Activated CD8-positive, alpha-beta memory T cell treated with anti-CD3 and anti-CD28 coated beads, Interleukin-2, amount 50 U/mL, for 48 hours (primary cell): ENCODE results near the gene UQCR10.

Experiments used
- DNase-seq: peaks from one replicate; pipeline ENCODE4 v3.0.0-alpha.2; 2020

Gene UQCR10

DNA sequence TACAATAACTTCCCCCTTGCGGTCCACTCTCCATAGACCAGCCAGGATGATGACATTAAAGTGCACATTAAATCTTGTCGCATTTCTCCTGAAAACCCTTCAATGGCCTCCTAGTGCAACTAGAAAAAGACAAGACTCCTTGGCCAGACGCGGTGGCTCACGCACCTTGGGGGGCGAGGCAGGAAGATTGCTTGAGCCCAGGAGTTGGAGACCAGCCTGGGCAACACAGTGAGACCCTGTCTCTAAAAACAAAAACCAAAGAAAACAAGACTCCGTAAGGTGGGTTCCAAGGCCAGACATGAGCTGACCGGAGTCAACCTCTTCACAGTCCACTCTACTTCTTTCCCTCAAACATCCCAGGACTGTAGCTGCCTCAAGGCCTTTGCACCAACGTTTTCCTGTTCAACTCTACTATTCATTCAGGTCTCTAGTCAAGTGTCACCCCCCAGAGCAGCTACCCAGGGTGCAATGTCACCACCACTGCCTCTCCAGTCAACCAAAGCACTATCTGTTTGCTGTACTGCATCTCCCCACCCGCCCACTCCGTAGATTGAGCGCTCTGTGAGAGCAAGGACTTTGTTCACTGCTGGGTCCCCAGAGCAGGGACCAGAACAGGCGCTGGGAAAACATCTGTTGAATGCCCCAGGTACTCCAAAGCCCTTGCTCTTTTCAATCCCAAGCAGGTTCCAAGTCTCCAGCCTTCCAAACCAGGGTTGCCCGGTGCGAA lies 1.1 kb upstream of the UQCR10 start:
- DNase-seq = peak; percentile 64

GRCh38 chr22:29766632-29767170 lies 468 bp upstream of the UQCR10 start, which contains the start of gene ZMAT5:
TSS of gene ZMAT5 (minus strand) at chr22:29767007. CDS start at chr22:29748544, 18,463 bp downstream.
- DNase-seq = peak; percentile 91

GRCh38 chr22:29768052-29768693 lies 1.0 kb downstream of the UQCR10 start:
- no peak for DNase-seq

- DNase-seq = no peak
These were observed 2.7 kb downstream of the UQCR10 start for GRCh38 chr22:29769723-29770321.

DNA sequence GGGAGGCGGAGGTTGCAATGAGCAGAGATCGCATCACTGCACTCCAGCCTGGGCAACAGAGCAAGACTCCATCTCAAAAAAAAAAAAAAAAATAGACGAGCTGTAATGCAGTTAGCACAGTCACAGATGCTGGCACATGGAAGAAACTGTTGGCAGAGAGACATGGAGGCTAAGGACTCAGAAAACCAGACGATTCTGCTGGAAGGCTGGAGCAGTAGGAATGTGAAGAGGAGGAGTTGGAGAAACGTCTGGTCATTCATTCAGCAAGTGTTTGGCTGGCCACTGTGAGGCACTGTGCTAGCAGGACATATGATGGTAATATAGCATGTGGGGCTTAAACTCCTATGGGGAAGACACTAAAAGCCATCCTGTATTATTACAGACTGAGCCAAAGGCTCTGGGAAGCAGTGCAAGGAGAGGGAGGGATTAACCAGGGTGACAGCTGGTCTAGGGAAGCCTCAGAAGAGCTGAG lies 5.0 kb downstream of the UQCR10 start:
- no peak for DNase-seq

DNA sequence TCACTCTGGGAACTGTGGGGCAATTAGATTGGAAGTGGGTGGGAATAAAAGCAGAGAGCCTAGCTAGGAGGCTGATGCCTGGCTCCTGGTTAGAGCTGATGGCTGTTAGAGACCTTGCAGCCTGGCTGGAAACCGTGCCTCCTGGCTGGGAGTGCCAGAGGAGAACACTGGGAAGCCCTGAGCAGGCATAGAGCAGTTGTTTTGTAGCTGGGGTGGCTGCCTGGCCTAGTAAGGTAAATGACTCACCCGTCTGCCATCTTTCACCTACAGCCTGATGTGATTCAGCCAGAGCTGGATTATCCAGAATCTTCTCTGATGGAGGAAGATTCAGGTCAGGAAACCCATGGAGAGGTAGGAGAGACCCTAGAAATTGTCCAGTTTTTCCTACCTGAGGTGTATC lies 6.1 kb downstream of the UQCR10 start:
- DNase-seq = no peak

DNA sequence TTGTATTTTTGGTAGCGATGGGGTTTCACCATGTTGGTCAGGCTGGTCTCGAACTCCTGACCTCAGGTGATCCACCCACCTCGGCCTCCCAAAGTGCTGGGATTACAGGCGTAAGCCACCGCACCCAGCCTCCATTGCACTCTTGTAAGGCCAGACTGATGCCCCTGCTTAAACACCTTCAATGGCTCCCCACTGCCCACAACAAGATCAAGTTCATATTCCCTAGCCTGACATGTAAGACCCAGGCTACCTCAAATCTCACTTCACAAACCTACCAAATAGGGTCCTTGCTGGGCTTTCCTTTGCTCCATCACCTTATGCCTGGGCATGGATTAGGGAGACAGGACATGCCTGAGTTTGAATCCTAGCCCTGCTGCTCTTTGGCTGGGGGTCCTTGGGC lies 13.1 kb downstream of the UQCR10 start:
- no peak for DNase-seq

- no peak for DNase-seq
These were observed 13.8 kb downstream of the UQCR10 start for GRCh38 chr22:29780748-29781676.

GRCh38 chr22:29782061-29782845 lies 15.1 kb downstream of the UQCR10 start:
- no peak for DNase-seq

DNA sequence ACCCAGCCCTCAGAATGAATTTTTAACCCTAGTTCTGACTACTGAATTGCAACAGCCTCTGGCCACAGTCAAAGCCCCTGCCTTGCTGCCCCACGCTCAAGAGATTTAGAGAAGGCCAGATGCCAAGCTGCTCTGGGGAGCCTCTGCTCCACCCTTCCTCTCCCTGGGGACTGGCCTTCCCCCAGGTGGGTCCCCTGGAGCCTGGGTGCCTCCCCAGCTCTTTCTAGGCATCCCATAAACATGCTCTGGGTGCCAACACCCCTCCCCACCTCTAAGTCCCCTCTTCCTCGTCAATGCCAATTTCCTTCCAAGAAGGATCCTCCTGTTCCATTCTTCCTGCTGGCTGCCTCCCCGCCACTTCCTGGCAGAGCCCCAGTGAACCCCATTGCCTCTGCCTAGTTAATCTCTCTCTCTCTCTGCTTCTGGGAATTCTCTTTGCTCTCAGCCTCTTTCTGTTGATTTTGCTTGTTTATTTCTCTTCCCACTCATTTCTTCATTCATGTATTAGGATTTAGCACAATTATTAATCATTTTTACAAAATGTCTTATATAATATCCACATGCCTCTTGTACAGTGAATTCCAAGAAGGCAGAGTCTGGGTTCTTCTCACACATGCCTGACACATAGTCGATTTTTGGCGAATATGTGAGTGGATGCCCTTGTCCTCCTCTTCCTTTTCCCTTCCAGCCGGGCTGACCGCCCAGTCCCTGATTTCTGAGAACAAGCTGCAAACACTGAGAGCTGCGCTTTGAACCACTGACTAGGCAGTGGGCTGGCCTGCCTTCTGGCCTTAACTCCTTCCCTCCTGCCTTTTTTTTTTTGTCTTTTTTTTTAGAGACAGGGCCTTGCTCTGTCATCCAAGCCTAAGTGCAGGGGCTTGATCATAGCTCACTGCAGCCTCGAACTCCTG lies 17.5 kb downstream of the UQCR10 start:
- DNase-seq = no peak

- DNase-seq = no peak
These were observed 18.9 kb downstream of the UQCR10 start for GRCh38 chr22:29786031-29786430.

GRCh38 chr22:29787371-29787980 lies 20.3 kb downstream of the UQCR10 start:
- no peak for DNase-seq

GRCh38 chr22:29788339-29789279 lies 21.4 kb downstream of the UQCR10 start:
- DNase-seq = no peak

GRCh38 chr22:29790061-29790460 lies 22.9 kb downstream of the UQCR10 start:
- DNase-seq = no peak

DNA sequence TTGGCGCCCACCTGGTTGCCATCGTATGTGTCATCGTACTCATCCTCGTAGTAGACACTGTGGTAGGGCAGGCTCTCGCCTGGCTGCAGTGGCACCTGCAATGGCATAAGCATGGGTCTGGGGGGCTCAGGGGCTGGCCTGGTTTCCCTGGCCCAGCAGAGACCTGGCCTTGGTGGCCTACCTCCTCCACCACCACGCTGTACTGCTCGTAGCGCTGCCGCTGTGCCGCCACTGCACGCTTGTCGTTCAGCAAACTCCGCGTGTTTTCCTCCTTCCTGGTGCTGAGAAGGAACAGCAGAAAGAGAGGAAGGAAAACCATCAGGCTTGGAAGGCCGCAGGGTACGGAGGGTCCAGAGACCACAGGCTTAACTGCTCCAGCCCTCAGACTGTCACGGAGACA lies 26.2 kb downstream of the UQCR10 start:
- DNase-seq = no peak

DNA sequence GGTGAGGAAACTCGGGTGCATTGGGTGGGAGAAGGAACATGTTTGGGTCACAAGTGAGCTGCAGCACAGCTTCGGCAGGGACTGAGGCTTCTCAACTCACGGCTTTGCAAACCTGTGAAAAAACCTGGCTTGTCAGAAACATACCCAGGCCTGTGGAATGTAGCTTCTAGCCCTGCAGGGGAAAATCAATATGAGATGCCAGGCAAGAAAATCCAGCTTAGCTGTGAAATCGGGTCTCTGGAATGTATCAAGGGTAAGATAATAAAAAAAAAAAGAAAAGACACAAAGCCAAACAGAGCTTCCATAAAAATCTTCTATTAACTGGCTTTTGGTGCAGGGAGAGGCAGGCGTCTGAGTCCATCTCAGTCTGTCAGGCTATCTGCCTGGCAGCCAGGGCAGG lies 28.5 kb downstream of the UQCR10 start:
- DNase-seq = no peak

- DNase-seq = no peak
These were observed 30.2 kb downstream of the UQCR10 start for GRCh38 chr22:29797351-29797750.

DNA sequence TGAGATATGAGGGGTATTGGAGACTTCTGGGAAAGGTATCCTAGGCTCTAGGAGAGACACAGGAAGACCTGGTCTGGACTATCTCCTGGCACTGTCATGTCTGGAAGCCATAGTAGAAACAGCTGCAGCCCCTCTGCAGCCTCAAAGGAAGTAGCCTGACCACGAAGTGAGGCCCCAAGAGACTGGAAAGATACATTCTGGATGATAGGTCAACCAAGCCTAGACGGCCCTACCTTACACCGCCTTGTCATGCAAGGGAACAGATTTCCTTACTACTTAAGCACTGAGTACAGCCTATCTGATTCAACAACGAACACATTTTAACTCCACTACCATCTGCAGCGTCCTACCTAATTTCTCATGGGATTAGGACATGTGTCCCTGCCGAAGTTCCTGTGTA lies 31.1 kb downstream of the UQCR10 start:
- no peak for DNase-seq

DNA sequence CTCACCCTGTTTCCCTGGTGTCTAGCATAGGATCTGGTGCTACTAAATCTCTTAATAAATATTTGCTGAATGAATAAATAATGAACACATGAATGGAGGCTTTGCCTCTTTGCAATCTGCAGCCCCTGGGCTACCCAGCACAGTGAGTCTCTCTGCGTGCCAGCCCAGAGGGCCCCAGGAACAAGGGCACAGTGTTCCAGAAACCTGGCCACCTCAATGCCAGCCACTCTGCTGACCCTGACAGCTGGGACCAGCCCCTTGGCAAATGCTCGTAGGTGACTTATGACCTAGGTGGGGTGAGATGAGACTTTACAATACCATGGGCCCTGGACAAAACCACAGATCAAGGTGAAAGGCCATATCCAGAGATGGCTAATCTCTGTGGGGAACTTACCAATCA lies 31.6 kb downstream of the UQCR10 start:
- DNase-seq = no peak
